GM21423 (cell line): Measurements from ENCODE around the gene DPYSL4.
A peak's percentile ranks its signal among the peaks of the same experiment; 100 is the strongest.

Experiments used
- ATAC-seq: cut with Tn5 transposase; IDR thresholded peaks from one replicate; pipeline ENCODE4 v1.9.1; 2021; ENCODE audit warnings: mild to moderate bottlenecking, moderate library complexity; ENCODE audit not compliant: unreplicated experiment

DPYSL4 gene

DNA sequence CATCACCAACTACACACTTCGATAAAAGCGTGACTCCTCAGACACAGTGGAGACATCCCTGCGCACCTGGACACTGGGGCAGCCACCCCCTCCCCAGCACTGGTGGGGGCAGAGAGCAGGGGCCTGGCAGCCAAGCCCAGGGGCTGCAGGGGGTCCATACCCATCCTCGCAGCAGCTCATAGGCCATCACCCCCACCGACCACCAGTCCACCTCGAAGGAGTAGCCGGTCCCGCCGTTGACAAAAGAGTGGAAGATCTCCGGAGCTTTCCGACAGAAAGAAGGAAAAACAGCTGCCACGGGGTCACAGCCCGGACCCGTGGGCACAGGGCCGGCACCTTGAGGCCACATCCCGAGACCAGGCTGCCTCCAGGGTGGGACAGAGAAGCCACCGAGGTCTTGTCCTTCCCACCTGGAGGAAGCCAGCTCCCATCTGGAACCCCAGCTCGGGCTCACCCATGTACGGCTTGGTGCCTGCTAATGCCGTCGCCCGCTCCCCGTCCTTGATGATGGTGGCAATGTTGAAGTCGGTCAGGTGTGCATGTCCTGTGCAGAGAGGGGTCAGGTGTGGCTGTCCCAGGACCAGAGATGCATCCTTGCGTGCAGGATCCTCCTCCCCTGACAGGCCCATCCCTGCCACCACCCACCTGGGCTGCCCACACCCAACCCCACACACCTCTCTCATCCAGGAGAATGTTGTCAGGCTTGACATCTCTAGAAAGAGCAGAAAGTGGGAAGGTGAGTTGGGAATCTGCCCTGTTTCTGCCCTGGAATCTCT is 38.5 kb downstream of the DPYSL4 start:
- no peak for ATAC-seq

DNA sequence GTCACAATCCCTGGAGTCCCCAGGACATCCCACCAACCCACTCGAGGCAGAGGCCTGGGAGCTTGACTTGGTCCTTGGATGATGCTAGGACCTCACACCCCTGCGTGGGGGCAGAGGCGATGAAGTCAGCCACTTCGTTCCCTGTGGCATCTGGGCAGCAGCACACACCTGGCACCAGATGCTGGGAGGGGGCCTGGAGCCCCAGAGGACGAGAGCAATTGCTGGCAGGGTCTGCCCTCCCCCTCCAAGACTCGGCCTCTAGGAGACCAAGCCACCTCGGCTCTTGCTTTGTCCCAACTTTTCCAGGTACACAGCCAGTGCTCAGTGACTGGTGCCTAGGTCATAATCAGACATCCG is 39.1 kb downstream of the DPYSL4 start:
- ATAC-seq = no peak

DNA sequence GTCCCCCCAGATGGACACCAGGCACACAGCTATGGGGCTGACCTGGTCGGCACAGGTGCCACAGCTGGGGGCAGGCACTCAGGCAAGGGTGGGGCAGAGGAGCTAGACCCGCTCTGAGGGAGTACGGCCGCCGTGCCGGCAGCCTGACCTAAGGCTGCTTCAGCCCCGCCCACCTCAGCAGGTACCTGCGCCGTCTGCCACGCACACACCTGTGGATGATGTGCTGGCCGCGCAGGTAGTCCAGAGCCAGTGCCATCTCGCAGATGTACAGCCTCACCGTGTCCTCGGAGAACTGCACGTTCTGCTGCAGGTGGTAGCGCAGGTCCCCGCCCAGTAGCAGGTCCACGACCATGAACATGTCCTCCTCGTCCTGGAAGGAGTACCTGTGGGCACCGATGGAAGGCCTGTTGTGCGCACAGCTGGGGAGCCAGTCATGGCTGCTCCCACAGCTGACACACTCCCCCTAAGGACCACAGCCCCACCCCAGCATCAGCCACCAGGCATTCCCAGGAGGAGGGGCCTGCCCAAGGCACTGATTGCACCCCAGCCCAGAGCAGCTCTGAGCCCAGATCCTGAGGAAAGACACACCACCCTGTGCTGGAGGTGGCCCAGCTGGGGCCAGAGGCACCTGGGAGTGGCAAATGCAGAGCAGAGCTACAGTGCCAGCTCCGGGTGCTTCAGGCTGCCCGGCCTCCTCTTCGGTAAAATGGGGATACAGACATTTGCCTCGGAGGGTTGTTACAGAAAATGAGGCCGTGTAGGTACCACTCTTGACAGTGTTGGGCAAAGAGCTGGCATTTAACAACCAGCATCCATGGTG is 40.0 kb downstream of the DPYSL4 start:
- ATAC-seq = no peak

DNA sequence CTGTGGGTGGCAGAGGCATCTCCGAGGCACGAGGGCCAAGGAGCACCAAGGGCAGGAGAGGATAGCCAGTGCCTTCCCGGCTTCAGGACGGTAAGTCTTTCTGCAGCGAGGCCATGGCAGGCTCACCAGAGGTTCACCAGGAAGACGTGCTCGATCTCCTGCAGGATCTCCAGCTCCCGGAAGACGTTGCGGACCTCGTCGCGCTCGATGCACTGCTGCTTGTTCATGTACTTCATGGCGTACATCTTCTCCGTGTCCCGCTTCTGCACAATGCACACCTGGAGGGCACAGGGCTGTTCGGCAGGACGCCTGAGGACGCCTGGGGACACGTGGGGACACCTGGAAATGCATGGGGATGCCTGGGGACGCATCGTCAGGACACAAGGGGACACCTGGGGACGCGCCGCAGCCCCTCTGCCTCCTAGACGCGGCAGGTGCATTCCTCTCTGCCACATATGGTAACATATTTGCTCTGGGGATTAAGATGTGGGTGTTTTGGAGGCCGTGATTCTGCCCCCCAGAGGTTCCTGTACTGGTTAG is 41.2 kb downstream of the DPYSL4 start:
- no peak for ATAC-seq

DNA sequence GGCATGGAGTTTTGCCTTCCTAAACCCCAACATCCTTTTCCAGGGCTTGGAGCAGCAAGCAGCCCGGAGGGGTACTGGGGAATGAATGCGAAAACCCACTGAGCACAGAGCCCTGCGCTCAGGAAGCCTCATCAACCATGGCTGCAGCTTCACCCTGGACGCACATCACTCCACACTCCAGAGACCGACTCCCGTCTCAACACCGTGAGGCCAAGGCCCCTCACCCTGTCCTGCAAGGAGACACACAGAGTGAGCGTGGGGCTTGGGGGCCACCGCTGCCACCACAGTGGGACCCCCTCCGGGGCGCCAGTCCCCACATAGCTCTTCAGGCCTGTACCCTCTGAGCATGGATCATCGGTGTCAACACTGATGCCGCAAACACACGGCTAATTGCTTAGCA is 41.9 kb downstream of the DPYSL4 start:
- ATAC-seq = no peak

DNA sequence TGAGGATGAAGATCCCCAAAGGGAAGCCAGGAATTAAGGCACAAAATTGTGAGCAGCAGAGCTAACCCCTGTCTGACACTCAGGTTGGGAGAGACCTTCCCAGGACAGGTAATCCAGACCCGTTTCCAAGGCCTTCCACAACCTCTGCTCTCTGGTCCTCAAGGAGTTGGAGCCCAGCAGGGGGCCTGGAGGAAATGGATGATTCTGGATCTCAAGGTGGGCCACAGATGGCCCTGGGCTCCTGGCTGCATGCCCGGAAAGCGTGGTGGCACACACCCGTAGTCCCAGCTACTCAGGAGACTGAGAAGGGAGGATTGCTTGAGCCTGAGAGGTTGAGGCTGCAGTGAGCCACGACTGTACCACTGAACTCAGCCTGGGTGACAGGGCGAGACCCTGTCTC is 42.3 kb downstream of the DPYSL4 start:
- ATAC-seq = no peak

DNA sequence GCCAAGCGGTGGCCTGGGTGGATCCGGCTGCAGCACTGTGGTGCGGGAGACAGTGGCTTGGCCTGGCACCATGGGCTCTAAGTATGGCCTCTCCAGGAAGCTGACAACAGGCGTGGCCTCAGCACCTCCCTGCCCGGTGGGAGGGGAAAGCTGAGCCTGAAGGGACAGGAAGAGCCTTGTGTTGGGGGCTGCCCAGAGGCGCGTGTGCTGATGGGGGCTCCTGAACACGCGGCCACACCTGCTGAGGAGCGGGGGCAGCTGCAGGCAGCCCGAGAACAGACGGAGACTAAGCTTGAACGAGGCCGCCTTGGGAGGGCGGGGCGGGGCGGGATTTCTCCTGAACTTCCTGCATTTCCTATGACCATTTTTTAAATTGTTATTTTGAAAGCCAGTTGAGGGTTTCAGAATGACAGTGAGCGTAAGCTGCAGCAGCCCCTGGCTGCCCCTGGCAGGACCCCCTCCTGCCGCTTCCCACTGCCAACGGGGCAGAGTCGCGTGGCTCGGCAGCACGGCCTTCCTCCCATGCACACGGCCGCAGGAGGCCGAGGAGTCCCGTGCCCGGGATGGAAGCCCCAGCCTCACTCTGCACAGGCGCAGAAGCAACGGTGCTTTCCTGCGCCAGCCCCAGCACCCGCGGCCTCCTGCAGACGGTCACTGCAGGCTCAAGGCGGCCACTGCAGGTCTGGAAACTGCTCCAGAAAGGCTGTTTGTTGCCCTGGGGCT is 43.2 kb downstream of the DPYSL4 start:
- peak; percentile 42 for ATAC-seq

DNA sequence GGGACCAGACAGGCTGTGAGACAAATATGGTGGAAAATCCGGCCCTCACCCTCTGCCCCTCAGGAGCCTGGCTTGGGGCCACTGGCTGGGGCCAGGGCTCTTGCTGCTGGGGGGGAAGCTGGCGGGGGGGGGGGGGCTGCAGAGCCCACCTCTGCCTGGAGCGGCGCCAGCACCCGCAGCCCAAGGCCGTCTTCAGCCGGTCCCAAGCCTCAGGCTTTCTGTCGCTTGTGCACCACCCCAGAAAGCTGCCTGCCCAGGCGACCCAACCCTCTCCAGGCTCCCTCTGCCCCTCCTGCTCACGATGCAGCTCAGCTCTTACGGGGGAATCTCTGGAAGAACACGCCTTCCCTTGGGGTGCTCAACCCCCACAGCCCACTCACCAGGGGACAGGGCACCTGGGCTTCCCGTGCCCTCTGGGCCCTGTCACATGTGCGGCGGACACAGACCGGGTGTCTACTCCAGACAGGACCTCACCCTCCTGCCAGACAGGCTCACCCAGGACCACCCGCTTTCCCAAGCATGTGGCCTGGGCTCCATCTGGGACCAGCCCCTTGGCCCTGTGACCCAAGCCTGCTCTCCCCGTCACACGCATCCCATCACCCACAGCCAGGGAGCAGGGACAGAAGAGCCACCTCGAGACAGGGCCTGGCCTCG is 43.9 kb downstream of the DPYSL4 start:
- ATAC-seq = no peak

DNA sequence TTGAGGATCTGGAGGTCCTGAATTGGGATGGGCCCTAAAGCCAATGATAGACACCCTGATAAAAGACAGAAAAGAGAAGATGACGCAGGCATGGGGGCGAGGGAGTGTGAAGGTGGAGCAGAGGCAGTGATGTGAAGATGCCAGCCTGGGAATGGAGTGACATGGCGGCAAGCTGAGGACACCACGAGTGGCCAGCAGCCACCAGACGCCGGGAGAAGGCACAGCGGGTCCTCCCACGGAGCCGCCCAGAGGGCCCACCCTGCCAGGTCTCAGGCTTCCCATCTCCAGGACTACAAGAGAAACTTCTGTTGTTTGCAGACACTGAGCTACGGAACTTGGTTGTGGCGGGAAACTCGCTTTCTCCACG is 44.9 kb downstream of the DPYSL4 start:
- no peak for ATAC-seq

DNA sequence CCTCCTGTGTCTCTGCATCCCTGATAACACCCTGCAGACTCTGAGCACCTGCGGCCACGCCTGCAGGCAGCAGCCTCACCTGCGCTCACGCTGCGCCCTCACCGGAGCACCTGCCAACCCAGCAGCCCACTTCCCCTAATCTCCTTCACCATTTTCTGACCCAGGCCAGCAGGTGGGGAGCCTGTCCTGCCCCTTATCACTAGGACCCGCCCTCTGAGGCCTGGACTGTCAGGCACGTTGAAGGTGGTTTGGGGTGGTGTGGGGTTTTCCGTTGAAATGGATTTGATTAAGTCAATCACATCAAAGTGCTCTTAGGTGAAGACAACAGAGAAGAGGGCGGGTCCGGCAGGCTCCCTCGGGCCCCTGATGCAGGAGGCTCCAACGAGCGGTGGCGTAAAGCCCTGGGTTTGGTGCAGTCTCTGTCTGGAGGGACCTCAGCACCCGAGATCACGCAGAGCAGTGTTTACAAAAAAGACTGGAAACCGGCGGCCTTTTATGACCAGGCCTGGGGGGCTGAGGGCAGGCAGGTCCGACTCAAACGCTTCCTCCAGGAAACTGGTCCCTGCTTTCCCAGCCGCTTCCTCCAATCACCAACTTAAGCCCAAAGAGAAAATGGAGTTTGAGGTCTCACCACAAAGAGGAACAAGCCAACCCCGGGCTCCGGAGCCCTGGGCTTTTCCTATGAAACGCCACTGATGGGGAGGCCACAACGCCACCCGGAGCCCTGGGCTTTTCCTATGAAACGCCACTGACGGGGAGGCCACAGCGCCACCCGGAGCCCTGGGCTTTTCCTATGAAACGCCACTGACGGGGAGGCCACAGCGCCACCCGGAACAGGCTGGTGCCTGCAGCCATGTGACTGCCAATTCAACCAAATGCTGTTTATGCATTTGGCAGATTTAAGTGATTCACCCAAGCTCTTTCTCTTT is 45.5 kb downstream of the DPYSL4 start:
- ATAC-seq = peak; percentile 39

DNA sequence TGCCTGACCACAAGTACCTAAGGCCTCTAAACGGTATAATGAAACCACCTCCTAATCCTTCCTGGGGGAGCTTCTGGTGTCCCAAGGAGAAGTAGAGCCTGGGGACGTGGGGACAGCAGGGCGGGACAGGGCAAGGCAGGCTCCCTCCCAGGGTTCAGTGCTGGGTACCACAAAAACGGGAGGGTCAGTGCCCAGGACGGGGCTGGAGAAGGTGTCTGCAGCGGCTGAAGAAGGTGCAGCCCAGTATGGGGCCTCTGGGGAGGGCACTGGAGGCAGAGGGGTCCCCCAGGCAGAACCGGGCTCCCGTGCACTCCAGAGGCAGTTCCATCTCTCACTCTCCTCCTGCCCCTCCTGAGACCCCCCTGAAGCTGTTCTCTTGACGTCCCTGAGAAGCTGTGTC is 46.2 kb downstream of the DPYSL4 start:
- no peak for ATAC-seq

DNA sequence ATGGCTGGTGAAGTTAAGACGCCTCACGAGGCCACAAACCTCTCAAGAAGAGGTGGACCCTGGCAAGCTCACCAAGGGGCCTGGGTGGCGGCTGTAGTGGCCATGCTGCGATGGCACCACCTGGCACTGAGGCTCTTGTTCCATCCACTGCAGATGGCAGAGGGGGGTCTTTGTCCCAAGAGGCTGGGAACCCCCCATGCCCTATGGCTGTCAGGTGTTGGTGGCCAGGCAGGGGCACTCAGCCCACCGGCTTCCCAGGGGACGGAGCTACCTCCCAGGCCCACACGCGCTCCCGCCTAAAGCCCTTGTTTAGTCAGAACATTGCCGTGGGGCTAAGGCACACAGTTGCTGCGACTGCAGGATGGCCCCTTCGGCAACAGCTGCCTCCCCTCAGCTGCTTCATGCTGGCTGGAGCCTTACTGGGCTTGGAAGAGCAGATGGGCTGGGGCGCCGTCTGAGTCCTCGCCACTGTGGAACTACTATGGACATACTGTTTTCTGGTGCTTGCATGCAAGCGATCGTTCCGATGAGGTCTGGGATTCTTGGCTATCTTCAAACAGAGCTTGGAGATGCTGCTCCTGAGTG is 46.8 kb downstream of the DPYSL4 start:
- ATAC-seq = no peak

DNA sequence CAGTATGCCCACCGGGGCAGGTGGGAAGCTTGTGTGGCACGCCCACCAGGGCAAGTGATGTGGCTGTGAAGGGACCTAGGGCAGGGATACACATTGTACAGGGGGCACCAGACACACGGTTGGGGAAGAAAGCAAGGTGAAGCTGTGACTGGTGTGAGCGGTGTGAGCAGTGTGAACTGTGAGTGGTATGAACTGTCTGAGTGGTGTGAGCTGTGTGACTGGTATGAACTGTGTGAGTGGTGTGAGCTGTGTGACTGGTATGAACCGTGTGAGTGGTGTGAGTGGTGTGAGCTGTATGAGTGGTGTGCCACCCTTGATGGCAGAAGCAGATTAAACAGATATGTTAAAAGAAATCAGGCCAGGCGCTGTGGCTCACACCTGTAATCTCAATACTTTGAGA is 48.1 kb downstream of the DPYSL4 start:
- ATAC-seq = no peak

DNA sequence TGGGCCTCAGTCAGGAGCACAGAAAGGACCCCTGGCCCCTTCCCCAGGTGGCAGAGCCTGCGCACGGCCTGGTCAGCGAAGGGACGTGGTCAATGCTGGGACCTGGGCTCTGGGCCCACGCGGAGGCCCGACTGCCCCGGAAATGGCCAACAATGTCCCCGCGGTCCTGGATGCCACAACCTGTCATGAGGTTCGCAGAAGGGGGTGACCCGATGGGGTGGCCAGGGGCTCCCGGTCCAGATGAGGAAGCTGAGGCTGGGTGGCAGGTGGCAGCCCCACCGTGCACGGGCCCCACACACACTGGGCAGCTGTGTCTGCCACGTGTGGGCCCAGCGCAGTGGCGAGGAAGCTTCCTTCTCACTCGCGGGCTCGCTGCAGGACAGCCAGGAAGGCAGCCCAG is 49.4 kb downstream of the DPYSL4 start:
- no peak for ATAC-seq

DNA sequence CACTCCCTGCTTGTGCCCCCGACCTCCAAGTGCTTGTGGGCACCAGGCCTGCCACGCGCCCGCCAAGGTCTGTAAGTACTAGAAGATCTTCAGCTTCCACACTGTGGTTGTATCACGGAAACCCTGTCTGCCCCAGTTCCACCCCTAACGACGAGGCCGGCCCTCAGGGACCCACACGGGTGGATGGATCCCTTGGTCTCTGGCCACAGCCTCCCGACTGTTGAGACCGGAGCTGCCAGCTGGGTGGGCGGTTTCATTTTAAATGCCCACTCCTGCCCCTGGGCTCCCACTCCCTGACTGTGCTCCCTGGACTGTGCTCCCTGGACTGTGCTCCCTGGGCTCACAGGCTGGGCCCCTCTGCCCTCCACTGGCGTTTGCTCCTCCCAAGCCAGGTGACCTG is 50.1 kb downstream of the DPYSL4 start:
- ATAC-seq = no peak

DNA sequence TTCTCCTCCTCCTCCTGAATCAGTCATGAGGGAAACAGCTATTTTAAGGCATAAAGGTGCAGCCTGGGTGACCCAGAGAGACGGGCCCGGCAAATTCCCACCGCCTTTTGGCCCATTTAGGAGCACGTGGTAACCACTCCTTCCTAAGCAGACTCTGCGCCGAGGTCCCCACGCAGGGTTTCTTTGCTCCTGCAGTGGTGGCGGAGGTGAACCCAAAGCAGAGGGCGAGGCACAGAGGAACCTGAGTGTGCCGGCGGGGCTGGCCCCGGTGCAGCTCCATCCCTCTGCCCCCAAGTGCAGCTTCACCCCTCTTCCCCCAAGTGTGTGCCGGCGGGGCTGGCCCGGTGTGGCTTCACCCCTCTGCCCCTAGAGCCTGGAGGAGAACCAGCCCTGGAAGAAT is 50.6 kb downstream of the DPYSL4 start:
- ATAC-seq = no peak

DNA sequence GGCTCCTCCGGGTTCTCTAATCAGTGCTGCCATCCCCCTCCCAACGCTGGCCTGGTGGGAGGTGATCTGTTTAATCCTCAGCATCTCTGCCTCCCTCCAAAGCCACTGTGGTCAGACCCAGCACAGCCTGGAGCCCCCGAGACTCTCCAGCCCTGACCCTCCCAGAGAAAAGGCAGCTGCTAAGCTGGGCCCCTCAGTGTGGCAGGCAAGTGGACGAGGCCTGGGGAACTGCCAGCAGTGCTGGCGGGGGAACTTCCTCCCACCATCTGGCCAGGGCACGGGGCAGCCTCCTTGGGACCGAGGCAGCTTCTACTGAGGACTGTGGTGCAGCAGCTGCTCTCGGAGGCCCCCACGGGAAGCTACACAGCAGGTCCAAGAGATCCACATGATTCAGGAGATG is 51.1 kb downstream of the DPYSL4 start:
- no peak for ATAC-seq

DNA sequence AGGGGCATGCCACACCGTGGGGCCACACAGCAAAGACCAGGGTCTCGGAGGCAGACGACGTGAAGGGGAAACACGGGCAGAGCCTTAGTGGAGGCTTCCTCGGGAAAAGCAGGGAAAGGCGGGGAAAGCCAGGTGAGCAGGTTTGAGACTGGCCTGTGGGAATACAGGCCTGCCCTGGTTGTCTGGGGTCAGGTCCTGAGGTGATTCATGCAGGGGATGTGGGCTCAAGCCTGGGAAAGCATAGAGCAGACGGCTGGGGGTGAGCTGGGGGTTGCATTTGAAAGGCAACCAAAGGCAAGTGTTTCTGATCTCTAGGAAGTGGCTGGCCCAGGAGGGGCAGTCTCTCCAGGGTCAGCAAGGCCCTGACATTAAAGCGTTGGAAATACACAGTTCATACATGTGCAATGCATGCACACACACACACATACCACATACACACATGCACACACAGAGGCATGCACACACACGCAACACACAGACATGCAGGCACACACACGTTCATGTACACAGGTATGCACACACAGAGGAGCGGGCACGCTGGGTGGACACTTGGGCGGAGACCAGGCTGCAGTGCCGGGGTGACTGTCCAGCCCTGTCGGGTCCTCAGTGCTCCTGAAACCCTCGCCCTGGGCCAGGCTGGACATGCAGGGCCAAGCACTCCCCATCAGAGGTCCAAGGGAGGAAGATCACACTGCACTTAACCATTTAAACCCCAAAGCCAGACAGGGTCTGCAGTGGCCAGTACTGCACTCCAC is 51.8 kb downstream of the DPYSL4 start:
- no peak for ATAC-seq
